ENCODE measurements around the gene KCND3.

KCND3 gene

DNA sequence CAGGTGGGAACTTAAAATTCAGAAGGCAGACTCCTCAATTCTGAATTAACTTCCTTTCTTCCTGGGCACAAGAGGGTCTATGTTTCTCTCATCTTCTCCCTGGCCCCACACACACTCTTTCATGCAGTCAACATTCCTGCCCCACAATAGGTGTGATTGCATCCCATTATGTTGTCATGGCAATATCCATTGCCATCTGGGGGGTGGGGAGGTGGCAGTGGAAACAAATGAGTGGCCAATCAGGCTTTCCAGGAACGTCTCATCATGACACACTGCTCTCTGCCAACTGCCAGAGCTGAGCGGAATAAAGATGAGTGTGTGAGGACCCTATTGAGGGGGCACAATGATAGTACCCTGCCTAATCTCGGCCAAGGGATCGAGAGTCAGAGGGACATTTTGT lies 80.4 kb downstream of the KCND3 start:
- no peak for DNase-seq

DNA sequence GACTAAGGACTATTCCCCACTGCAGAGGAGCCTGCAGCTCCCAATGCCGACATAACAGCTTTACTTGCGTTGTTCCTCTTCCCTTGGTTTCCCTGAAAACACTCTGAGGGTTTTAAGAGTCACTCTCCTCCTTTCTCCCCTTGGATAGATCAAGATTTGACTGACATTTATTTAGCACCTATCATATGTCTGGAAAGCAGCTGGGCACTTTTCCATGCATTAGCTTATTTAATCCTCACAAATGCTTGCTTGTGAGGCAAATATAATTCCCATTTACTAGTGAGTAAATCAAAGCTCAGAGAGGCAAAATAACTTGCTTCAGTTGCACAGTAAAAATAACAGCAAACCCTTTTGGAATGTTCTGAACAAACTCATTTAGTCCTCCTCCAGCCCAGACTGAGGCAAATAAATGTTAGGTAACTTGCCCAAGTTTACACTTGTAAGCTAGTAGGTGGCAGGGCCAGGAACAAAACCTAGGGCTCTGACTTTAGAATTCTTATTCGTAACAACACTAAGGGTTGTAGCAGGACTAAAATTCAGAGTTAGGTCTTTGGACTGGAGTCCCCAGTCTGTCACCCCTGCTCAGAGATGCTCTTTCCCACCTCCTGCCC lies 81.4 kb downstream of the KCND3 start:
- DNase-seq: no peak

DNA sequence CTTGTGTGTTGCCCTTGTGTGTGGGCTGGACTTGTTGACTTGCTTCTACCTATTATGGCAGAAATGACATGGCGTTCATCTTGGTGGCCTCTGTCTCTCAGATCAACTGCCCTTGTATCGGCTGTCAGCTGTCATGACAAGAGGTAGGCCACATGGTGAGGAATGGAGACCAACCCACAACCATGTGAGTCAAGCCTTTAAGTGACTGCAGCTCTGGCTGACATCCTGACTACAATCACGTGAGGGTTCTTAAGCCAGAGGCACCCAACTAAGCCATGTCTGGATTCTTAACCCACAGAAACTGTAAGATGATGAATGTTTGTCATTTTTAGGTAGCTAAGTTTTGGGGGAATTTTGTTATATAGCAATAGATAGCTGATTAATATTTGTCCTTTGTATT lies 82.1 kb downstream of the KCND3 start:
- no peak for DNase-seq

DNA sequence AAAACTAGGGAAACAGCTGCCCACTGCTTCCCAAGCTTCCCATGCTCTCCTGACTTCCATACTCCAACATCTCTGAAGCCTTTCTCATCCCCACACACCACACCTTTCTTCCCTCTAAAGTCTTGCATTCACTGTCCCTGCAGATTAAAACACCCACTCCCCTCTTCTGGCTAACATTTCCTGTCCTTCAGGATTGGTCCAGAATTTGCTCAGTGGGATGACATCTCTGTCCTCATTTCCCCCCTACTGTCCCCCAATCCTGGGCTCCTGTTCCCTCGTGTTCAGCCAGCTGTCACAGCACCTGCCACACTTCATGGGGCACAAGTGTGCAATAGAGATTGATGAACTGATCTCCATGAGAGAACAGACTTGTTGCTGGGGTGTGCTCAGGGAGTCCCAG lies 82.7 kb downstream of the KCND3 start:
- no peak for DNase-seq

GRCh38 chr1:111906111-111906510 lies 83.4 kb downstream of the KCND3 start:
- DNase-seq: no peak

GRCh38 chr1:111904478-111905218 lies 84.8 kb downstream of the KCND3 start:
- DNase-seq: no peak

DNA sequence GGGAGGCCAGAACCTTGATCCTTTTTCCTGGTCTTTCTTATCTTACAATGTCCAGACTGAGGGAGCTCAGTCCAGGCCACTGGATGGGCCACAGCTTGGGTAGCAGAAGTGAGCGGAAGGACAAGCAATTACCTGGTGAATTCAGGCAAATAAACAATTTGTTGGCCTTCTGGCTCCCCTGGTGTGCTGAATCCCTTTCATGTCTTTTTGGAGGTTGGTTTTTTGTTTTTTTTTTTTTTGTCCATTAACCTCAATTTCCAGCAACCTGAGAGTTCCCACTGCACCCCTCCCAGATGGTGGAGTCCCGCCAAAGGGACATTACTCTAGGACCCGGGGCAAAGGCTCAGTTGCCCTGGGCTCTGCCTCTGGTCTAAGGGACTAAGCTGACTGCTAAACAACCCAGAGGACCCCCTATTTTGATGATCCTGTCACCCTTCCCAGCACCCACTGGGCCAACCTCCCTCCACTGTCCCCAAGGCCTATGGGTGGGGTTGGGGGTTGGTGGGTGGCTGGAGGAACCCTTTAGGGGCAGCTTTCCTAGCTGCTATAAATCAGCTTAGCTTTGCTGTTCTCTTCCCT lies 85.5 kb downstream of the KCND3 start:
- no peak for DNase-seq

GRCh38 chr1:111903148-111903870 lies 86.2 kb downstream of the KCND3 start:
- no peak for DNase-seq

DNA sequence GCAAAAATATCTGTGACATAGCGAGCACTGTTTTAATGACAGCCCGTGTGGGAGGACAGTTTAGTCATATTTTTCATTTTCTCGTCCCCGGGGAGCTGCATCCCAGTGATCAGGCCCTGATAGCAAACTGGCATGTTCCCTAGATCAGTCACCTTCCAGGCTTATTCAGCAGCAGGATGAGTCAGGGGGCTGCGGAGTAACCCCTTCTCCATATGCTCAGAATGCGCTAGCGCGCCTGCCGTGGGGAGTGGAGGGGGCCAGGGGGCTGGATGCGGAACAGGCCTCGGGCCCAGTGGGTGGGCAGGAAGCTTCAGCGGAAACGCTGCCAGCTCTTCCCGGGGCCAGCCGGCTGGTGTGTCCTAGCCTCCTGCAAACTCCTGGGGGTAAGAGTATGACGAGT lies 94.0 kb downstream of the KCND3 start:
- no peak for DNase-seq

GRCh38 chr1:111895017-111895416 lies 94.5 kb downstream of the KCND3 start:
- DNase-seq: no peak

- no peak for DNase-seq
Observed at GRCh38 chr1:111894497-111894896, 95.0 kb downstream of the KCND3 start.

DNA sequence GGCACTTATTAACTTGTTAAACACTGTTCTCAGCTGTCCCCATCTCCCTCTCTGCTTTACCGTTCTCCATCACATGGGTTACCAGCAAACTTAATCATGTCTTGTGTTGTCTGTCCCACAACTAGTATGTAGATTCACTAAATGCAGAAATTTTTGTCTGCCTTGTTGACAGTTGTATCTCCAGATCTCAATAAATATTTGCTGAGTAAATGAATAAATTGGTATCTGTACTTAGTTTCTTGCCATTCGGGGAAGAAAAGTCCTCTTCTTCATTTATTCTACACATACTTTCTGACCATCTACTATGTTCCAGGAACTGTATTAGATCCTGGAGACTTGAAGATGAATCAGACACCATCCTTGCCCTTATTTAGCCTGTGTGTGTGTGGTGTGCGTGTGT lies 97.9 kb downstream of the KCND3 start:
- no peak for DNase-seq

- no peak for DNase-seq
Observed at GRCh38 chr1:111888740-111889376, 100.6 kb downstream of the KCND3 start.

DNA sequence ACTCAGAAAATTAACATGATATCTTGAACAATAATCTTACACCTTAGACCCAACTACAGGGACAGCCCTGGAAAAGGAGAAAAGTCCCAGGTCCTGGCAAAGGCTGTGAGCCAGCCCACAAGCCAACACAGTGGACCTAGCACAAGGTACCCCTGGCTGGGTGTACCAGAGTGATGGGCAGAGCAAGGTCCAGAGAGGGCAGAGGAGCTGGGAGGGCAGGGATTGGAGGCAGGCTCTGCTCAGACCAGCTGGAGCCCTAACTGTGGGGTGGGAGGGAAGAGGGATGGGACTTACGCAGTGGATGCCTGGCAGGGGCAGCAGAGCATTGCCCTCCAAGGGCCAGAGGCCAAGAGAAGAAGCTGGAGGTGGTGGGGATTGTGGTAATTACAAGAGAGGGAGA lies 101.6 kb downstream of the KCND3 start:
- no peak for DNase-seq

DNA sequence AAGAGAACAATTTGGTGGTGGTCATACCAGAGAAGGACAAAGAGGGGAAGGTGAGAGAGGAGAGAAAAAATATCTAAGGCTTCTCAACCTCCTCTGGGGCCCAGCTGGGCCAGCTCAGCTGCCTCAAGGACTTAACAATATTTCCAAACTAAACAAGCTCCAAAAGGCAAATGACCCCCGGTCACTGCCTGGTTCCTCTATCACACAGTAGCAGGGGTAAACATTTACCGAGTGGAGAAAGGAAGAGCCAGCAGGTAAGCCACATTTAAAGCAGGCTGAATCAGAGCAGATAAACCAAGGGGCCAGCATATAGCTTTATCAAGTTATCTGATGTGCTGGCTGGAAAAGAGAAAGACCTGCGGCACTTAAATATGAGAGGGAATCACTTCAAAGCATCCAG lies 102.1 kb downstream of the KCND3 start:
- no peak for DNase-seq

DNA sequence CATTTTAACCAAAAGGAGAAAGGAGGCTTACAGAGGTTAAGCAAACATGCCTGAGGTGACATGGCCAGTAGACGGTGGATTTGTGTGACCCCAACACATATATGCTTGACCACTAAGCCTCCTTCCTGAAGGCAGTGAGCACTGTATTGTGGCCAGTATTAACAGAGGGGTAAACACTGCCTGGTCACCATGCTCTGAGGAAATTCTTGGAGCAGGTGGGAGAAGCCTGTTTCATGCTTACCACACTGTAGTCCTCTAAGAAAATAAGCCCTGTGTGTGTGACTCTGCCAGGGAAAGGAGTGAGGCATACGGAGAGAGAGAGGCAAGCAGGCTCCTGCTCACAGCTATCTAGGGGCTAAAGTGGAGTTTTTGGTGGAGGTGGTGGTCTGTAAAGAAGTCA lies 102.7 kb downstream of the KCND3 start:
- DNase-seq: no peak

DNA sequence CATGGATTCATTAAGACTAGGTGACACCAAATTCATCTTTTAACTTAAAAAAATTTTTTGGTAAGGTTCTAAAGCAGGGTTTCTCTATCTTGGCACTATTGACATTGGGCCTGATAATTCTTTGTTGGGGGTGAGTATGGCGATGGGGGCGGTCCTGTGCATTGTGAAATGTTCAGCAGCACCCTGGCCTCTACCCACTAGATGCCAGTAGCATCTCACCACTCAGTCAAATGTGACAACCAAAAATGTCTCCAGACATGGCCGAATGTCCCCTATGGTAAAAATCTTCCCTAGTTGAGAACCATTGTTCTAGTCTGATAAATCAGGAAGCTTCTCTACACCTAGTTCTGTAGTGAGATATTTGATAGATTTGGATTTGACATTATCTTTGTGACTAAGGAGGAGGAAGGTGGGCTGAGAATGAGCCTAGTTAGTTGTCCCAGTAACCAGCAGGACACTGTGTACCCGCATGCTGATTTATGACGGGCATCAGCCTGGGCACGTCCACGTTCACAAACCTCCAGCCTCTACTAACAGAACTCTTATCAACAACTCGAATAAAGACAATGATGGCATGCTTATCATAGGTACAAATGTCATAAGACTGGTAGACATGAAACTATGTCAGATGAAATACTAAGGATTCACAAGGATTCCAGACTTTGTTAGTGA lies 104.6 kb downstream of the KCND3 start:
- DNase-seq: no peak

DNA sequence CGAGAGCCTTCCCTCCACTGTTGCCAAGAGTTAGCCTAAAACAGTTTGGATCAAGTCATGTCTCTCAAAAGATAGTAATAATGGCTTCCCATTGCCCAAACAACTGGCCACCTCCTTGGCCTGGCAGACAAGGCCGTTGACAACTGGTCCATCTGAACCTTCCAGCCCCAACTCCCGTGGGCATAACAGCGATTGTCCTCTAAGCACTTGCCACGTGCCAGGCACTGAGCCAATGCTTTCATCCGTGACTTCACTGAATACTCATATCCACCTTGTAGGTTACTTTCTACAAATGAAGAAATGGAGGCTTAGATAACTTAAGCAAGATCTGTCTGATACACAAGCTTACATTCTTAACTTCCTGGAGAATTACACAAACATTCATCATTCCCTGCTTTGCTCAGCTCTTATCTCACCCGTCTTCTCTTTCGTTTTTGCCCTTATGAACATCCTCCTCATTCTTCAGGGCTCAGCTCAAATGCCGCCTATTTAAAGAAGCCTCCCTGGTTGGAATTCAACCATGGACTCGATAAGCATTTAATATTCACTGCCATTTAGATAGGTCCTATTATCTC lies 106.4 kb downstream of the KCND3 start:
- DNase-seq: no peak

DNA sequence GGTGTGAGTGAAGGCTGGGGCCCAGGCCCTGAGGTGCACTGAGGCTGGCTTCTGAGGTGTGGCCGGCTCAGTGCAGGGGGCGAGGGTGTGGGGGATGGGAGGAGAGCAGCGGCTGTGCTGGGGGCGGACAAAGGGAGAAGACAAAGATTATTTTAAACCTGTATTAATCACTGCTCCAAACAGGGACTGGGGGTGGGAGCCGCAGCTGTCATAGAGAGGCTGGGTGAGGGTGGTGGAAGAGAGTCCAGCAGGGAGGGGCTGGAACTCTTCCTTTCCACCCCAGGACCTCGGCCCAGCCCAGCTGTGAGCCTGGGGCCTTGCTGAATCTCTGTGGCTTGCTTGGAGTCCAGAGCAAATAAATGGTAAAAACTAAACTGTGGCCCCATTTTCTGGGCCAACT lies 106.9 kb downstream of the KCND3 start:
- no peak for DNase-seq

DNA sequence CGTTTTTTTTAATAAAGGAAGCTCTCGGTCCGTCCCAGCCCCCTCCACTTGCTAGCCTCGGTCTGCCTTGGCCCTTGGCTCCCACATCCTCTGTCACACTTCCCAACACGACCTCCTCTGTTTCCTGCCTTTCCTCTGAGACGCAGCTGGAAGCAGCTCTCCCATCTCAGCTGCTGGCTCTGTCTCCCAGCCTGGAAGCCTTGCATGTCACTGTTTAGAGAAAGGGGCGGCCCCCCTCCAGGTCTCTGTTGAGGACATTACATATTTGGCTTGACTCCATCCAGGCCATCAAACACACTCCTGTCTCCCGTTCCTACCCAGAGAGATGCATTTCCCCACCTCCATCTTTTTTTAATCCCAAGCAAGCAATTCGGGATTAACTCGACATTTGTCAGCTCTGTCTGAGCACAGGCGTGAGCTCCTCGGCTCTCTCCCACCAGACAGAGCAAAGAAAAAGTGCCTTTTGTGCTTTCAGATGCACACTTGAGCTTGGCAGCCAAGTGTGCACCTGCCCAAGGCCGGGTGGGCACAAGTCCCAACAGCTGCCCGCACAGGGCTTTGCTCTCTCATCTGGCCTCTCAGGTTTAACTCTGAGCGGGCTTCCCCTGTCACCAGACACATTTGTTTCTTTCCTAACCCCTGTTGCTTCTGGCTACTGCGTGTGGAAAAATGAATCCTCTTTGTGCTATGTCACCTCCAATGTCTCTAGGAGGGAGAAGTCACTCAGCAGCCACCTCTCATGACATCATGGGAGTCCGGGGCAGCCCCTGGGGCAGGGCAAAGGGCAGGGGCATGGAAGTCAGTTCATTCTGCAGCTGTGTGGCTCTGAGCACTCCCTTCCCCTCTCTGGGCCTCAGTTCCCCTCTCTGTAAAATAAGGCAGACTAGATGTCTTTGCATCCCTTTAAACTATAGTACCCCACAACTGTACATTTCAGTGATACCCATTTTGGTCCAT lies 108.3 kb downstream of the KCND3 start:
- no peak for DNase-seq

- no peak for DNase-seq
Observed at GRCh38 chr1:111879081-111879480, 110.4 kb downstream of the KCND3 start.

Data from NCI-H2171 (cell line).